GM13976 (cell line): ENCODE measurements around the gene SUSD2.

Experiments used
- DNase-seq: peaks from one replicate; pipeline ENCODE4 v3.0.0; 2012; ENCODE audit warnings: low spot score
- in situ Hi-C: fragments of 300-500 bp; cut with MboI; formaldehyde crosslinking; loops from one replicate; pipeline ENCODE4 v1.12.0; 2022; ENCODE audit warnings: low sequenced_read_pairs, mixed read lengths, inconsistent platforms; ENCODE audit not compliant: unreplicated experiment
- TF ChIP-seq, protein P1 (sequence below): IDR thresholded peaks from 2 replicates; pipeline ENCODE4 v1.5.1; 2012; ENCODE audit warnings: borderline replicate concordance, mild to moderate bottlenecking; ENCODE audit not compliant: insufficient read depth; ENCODE audit errors: extremely low read depth, missing control alignments, control extremely low read depth

The SUSD2 gene

DNA sequence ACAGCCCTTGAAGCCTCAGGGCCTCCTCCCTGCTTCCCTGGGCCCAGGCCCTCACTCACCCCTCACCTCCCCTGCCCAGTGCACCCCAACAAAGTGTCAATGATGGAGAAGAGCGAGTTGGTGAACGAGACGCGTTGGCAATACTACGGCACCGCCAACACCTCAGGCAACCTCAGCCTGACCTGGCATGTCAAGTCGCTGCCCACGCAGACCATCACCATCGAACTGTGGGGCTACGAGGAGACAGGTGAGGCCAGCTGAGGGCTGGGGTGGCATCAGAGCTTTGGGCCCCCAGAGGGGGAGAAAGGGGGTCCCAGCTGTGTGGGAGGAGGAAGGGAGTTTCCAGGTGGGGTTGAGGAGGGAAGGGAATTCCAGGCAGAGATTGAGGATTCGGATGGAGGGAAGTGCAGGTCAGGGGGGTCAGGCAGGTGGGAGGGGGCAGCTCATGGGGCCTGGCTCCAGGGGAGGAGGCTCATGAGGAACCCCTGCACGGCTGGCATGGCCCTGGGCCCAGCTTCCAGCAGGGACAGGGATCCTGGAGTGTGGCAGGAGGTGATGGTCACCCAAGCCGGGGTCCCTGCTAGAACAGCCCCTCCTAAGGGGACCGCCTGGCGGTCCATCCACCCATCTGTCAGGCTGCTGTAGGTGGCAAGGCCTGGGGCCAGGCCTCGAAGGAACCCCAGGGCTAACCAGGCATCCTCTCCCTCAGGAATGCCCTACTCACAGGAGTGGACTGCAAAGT is 2.9 kb downstream of the SUSD2 start:
- TF ChIP-seq, protein P1, sequence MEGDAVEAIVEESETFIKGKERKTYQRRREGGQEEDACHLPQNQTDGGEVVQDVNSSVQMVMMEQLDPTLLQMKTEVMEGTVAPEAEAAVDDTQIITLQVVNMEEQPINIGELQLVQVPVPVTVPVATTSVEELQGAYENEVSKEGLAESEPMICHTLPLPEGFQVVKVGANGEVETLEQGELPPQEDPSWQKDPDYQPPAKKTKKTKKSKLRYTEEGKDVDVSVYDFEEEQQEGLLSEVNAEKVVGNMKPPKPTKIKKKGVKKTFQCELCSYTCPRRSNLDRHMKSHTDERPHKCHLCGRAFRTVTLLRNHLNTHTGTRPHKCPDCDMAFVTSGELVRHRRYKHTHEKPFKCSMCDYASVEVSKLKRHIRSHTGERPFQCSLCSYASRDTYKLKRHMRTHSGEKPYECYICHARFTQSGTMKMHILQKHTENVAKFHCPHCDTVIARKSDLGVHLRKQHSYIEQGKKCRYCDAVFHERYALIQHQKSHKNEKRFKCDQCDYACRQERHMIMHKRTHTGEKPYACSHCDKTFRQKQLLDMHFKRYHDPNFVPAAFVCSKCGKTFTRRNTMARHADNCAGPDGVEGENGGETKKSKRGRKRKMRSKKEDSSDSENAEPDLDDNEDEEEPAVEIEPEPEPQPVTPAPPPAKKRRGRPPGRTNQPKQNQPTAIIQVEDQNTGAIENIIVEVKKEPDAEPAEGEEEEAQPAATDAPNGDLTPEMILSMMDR: no peak
- DNase-seq: no peak
- in situ Hi-C loops: no loop called here

DNA sequence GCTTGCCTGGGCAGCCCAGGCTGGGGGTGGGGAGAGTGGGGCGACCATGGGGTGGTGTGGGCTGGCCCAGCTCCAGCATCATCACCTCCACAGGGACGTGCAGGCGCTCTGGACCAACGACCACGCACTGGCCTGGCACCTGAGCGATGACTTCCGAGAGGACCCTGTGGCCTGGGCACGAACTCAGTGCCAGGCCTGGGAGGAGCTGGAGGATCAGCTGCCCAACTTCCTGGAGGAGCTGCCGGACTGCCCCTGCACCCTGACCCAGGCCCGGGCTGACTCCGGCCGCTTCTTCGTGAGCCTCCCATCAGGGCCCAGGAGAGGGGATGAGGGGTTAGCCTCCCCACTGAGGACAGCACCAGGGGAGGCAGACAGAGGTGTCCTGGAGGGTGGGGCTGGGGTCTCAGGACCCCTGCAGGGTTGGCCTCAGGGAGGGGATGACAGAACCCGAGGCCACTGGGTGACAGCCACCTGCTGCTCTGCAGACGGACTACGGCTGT is 3.8 kb downstream of the SUSD2 start:
- no peak for DNase-seq
- in situ Hi-C loops: no loop called here
- TF ChIP-seq, protein P1: no peak

DNA sequence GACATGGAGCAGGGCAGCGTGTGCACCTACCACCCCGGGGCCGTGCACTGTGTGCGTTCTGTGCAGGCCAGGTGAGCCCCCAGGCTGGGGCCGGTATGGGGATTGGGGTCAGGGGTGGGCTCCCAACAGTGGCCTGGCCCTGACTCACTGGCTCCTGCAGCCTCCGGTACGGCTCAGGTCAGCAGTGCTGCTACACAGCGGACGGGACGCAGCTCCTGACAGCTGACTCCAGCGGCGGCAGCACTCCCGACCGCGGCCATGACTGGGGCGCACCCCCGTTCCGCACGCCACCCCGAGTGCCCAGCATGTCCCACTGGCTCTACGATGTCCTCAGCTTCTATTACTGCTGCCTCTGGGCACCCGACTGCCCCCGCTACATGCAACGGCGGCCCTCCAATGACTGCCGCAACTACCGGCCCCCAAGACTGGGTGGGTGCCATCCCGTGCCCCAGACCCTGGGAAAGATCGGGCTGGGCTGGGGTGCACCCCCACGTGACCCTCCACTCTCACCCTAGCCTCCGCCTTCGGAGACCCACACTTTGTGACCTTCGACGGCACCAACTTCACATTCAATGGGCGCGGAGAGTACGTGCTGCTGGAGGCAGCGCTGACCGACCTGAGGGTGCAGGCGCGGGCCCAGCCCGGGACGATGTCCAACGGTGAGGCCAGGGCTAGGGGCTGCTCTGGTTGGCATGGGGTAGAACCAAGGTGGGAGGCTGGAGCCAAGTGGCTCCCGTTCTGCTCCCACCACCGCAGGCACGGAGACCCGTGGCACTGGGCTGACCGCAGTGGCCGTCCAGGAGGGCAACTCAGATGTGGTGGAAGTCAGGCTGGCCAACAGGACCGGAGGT is 4.4 kb downstream of the SUSD2 start:
- in situ Hi-C loops: no loop called here
- DNase-seq: no peak
- TF ChIP-seq, protein P1: no peak

DNA sequence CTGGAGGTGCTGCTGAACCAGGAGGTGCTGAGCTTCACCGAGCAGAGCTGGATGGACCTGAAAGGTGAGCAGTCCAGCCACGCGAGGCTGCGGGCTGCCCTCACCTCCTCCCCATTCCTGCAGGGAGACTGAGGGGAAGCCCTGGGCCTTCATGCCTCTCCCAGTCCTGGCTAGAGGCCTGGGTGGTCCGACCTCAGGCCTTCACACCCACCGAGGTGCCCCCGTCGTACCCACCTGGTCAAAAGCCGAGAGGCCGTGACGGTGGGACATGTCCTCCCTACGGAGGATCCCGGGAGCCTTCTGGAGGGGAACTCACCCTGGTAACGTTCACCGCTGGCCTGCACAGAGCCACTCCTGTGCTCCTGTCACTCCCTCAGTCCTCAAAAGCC is 5.1 kb downstream of the SUSD2 start:
- TF ChIP-seq, protein P1: no peak
- in situ Hi-C loops: no loop called here
- DNase-seq: no peak

DNA sequence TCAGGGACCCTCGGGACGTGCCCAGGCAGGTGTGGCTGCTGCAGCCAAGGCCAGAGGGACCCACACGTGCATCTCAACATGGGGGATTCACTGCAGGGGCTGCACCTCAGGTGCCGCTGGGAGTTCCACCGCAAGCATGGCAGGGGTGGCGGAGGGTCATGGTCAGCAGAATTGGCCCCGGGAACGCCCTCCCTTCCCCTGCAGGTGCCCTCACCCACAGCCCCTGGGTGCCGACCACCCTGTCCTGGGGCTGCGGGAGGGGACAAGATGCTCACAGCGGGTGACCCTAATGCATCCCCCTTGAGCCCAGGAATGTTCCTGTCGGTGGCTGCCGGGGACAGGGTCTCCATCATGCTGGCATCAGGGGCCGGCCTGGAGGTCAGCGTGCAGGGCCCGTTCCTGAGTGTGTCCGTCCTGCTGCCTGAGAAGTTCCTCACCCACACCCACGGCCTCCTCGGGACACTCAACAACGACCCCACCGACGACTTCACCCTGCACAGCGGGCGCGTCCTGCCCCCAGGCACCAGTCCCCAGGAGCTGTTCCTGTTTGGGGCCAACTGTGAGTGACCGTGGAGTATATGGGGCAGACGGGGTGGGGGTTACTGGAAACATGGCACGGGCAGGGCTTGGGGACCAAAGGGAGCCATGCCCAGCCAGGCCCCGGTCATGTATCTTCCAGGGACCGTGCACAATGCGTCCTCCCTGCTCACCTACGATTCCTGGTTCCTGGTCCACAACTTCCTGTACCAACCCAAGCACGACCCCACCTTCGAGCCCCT is 5.8 kb downstream of the SUSD2 start:
- no peak for DNase-seq
- in situ Hi-C loops: no loop called here
- TF ChIP-seq, protein P1: no peak

DNA sequence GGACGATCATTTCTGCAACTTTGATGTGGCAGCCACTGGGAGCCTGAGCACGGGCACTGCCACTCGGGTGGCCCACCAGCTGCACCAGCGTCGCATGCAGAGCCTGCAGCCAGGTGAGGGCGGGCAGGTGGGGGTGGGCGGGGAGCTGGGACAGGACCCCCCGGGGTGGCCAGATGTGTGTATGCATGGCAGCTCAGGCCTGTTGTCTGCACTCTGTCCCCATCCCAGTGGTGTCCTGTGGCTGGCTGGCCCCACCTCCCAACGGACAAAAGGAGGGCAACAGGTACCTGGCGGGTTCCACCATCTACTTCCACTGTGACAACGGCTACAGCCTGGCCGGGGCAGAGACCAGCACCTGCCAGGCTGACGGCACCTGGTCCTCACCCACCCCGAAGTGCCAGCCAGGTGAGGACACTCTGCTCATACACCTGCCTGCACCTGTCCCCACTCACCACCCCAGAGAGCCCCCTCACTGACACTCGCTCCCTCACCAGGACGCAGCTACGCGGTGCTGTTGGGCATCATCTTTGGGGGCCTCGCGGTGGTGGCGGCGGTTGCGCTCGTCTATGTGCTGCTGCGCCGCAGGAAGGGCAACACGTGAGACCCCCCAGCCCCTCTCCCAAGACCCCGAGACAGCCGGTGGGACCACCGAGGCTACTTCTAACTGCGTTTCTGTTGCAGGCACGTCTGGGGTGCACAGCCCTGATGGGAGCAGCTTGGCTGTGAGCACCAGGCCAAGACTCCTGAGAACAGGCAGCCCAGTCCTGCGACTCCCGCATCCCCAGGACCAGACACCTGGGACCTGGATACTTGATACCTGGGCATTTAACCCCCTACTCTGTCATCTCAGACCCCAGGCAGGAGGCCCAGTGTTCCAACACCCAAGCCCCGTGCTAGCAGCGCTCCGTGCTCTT is 6.7 kb downstream of the SUSD2 start:
- TF ChIP-seq, protein P1: no peak
- in situ Hi-C loops: no loop called here
- no peak for DNase-seq
